Mononuclear cell (primary cell): ENCODE results near the gene POLN. TPM values are rescaled to one million over a fixed set of nuclear protein-coding genes. Genes with fewer than 3 reads are reported as not detected.

Experiments used
- H3K27me3 ChIP-seq: 2 replicates; pipeline ENCODE4 v1.6.0; 2011; ENCODE audit warnings: low read length, control low read depth; ENCODE audit not compliant: insufficient read depth
- H3K4me1 ChIP-seq: 2 replicates; pipeline ENCODE4 v1.5.1; 2011; ENCODE audit warnings: mild to moderate bottlenecking, low read length, control low read depth; ENCODE audit not compliant: insufficient read depth
- H3K4me3 ChIP-seq: 2 replicates; pipeline ENCODE4 v1.5.1; 2011; ENCODE audit warnings: mild to moderate bottlenecking, low read length, moderate library complexity
- H3K9me3 ChIP-seq: 2 replicates; pipeline ENCODE4 v1.5.1; 2011; ENCODE audit warnings: low read depth, mild to moderate bottlenecking, control low read depth, low read length
- total RNA-seq: library from RNA; depleted of rRNA; stranded (reverse); fragments of >200 nt; gene quantifications from one replicate; pipeline ENCODE4 v1.2.3, GENCODE V29; 2012

Gene POLN
- total RNA-seq, 1 donor = 1.4 TPM

GRCh38 chr4:2270341-2271165 is 28.6 kb upstream of the POLN start:
- no peaks in the 10 kb centered on the region for H3K4me1 ChIP-seq
- H3K4me3 ChIP-seq = no peak overlapping the region
- no peaks in the 10 kb centered on the region for H3K9me3 ChIP-seq
- no peaks in the 10 kb centered on the region for H3K27me3 ChIP-seq

DNA sequence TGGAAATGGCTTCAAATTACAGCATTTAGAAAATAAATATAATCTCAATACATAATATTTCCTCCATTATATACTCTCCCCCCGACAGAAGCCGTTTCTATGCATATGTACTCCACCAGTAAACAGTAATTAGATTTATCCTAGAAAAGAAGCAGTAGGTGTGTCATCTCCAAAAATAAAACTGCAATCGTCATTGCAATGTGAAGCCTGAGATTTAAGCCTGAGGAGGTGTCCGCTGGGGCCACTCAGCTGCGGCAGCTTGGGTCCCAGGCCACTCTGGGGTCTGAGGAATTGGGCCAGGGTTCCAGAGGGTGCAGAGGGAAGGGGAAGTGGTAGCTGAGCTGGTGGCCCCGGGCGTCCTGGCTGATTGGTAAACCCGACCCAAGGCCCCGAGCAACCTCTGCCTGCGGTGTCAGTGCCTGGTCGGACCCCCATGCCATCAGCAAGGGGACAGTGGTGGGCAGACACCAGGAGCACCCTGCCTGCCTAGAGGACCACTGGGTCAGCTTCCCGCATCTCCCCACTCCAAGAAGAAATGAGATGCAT is 27.8 kb upstream of the POLN start:
- Histone ChIP-seq H3K4me3 (no peak overlapping the region), H3K27me3 (no peaks in the 10 kb centered on the region), H3K4me1 (no peaks in the 10 kb centered on the region), H3K9me3 (no peaks in the 10 kb centered on the region)

DNA sequence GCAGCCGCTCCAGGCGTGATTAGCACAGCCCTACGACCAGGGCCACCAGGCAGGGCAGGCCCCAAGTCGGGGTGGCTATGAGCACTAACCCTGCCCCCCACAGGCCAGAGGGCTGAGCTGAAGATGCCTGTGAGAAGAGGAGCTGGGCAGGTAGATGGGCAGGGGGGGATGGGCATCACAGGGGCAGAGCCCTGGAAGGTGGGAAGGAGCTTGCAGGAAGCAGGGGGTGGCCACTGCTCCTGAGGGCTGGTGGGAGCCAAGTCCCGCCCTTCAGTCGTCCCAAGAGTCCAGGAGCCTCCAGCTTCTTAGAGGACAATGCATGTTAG is 27.2 kb upstream of the POLN start:
- no peaks in the 10 kb centered on the region for H3K27me3 ChIP-seq
- H3K4me3 ChIP-seq = no peak overlapping the region
- no peaks in the 10 kb centered on the region for H3K9me3 ChIP-seq
- no peaks in the 10 kb centered on the region for H3K4me1 ChIP-seq

GRCh38 chr4:2268357-2269205 is 26.7 kb upstream of the POLN start:
- no peak overlapping the region for H3K4me3 ChIP-seq
- H3K9me3 ChIP-seq = no peaks in the 10 kb centered on the region
- H3K4me1 ChIP-seq = no peaks in the 10 kb centered on the region
- H3K27me3 ChIP-seq = no peaks in the 10 kb centered on the region

- Histone ChIP-seq H3K4me1 (peaks cover 5% of the 10 kb centered on the region), H3K9me3 (no peaks in the 10 kb centered on the region), H3K4me3 (no peak overlapping the region), H3K27me3 (no peaks in the 10 kb centered on the region)
Observed at GRCh38 chr4:2267841-2268240, 25.9 kb upstream of the POLN start.

DNA sequence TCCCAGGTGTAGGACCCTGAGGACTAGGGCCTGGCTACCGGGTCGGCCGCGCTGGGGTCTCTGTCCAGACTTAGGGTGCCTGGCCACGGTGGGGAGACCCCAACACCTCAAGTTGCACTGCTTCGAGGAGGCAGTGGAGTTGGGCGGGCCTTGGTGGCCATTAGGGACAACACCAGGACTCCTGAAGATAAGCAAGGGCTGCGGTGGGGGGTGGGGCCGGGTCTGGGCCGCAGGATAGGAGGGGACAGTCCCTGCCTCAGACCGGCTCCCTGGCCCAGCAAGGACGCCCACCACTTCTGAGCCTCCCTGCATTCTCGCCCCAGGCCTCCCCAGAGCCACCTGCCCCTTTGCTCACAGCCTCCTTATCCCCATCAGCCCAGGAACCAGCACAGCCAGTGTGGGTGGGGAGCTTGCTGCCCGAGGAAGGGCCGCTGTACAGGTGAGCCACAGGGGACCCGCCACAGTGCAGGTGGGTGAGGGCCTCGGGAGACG is 25.4 kb upstream of the POLN start:
- Histone ChIP-seq H3K27me3 (no peaks in the 10 kb centered on the region), H3K4me1 (peaks cover 8% of the 10 kb centered on the region), H3K9me3 (no peaks in the 10 kb centered on the region), H3K4me3 (no peak overlapping the region)

GRCh38 chr4:2266821-2267220 is 24.9 kb upstream of the POLN start:
- no peaks in the 10 kb centered on the region for H3K27me3 ChIP-seq
- H3K4me3 ChIP-seq = no peak overlapping the region
- H3K9me3 ChIP-seq = no peaks in the 10 kb centered on the region
- H3K4me1 ChIP-seq = peaks cover 8% of the 10 kb centered on the region

GRCh38 chr4:2266181-2266580 is 24.3 kb upstream of the POLN start:
- H3K4me1 ChIP-seq = peaks cover 8% of the 10 kb centered on the region
- H3K9me3 ChIP-seq = no peaks in the 10 kb centered on the region
- no peaks in the 10 kb centered on the region for H3K27me3 ChIP-seq
- no peak overlapping the region for H3K4me3 ChIP-seq

DNA sequence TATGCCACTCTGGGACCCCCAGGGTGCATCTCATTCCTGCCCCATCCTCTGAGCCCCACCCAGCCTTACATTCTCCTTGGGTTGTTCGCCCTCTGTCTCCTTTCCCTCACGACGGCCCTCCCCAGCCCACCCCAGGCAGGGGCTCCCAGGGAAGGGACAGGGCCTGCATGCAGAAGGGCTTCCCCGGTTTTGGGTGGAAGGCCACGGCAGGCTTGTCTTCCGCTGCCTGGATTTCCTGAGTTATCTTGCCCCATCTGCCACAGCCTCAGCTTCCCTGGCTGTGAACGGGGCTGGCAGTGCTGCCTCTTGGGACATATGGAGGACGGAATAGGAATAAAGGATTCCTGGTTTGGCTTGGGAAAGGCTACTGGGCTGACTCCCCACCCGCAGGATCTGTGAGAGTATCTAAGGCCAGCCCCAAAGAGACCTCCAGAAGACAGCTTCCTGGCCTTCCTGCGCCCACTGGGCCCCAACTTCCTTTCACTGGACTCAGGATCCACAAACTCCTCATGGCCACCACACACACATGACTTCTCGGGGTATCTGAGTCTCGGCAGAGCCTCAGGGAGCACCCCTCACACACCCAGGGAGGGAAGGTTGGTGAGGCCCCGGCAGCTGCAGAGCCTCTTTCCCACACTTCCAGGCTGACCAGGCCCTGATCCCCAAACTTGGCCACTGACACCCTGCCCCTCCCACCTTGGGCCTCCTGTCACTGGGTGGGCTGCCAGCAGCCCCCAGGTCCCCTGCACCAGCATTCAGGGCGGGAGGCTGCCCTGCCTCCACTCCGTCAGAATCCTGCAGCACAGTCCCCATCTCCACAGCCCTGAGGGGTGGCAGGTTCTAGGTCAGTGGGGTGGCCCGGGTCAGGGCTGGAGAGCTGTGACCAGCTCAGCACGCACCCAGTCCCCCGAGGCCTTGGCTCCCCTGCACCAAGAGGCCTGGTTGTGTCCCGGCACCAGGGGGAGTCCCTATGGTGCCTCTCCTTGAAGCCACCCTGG is 23.5 kb upstream of the POLN start:
- Histone ChIP-seq H3K27me3 (no peaks in the 10 kb centered on the region), H3K4me1 (peaks cover 16% of the 10 kb centered on the region), H3K4me3 (no peak overlapping the region), H3K9me3 (no peaks in the 10 kb centered on the region)

- Histone ChIP-seq H3K27me3 (no peaks in the 10 kb centered on the region), H3K4me3 (no peak overlapping the region), H3K9me3 (no peaks in the 10 kb centered on the region), H3K4me1 (peaks cover 23% of the 10 kb centered on the region)
Observed at GRCh38 chr4:2264481-2265041, 22.6 kb upstream of the POLN start.

GRCh38 chr4:2263926-2264321 is 22.0 kb upstream of the POLN start:
- Histone ChIP-seq H3K9me3 (no peaks in the 10 kb centered on the region), H3K4me1 (peaks cover 23% of the 10 kb centered on the region), H3K4me3 (no peak overlapping the region), H3K27me3 (no peaks in the 10 kb centered on the region)

- H3K9me3 ChIP-seq = no peaks in the 10 kb centered on the region
- peak overlapping the region; percentile 53 for H3K4me3 ChIP-seq
- H3K27me3 ChIP-seq = no peaks in the 10 kb centered on the region
- peaks cover 23% of the 10 kb centered on the region for H3K4me1 ChIP-seq
Observed at GRCh38 chr4:2262944-2263250, 21.0 kb upstream of the POLN start.

DNA sequence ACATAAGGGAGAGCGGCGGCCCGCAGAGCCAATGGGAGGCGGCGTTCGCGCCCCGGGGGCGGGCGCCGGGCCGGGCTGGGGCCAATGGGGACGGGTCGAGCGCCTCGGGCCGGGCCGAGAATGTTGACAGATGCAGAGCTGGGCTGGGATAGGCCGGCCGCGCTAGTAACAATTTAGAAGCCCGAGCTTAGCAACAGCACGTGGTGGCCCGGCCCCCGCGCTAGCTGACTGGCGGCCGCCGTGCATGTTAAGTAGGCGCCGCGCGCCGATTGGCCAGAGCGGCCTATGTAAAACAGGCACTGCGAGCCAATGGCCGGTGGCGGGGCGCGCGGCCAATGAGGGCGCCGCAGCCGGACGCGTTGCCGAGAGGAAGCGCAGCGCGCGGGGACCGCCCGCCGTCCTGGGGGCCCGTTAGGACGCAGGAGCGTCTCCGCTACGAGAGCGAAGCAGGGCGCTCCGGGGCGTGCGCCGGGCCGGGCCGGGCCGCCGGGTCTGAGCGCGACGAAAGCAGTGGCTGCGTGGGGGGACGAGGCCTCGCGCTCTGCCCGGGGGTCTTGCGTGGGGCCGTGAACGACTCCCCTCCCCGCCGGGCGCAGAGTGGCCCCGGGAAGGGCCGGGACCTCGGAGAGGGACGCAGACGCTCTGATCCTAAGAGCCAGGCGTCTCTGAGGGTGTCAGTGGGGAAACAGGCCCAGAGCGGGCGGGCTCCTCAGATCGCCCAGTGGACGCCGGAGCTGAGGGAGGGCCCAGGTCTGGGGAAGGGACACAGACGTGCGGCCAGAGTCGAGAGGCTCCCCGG is 20.4 kb upstream of the POLN start:
- Histone ChIP-seq H3K4me1 (peaks cover 23% of the 10 kb centered on the region), H3K9me3 (no peaks in the 10 kb centered on the region), H3K4me3 (peak overlapping the region; percentile 53), H3K27me3 (no peaks in the 10 kb centered on the region)

DNA sequence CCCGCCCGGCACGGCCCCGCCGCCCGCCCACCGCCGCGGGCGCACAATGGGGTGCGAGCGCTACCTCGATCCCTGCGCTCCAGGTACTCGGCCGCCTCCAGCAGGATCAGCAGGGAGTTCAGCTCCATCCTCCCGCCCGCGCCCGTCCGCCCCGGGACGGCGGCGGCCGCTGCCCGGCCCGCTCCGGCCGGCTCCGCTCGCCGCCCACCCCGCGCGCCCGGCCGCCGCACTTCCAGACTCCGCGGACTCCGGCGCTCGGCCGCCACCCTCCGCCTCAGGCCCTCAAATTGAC is 19.9 kb upstream of the POLN start, which contains the start of gene MXD4:
MXD4 (minus strand) TSS at position 257 of the 292 bp plus-strand sequence; CDS start at position 128, 129 bp downstream.
- H3K4me1 ChIP-seq = peaks cover 23% of the 10 kb centered on the region
- H3K27me3 ChIP-seq = no peaks in the 10 kb centered on the region
- H3K4me3 ChIP-seq = peak within 1 kb of the TSS; percentile 61
- no peaks in the 10 kb centered on the region for H3K9me3 ChIP-seq
